HT-29 (cell line): Measurements from ENCODE around the gene AP2A1. TPM values are rescaled to one million over a fixed set of nuclear protein-coding genes. Genes with fewer than 3 reads are reported as not detected.

Source experiments
- DNase-seq: peaks from one replicate; pipeline ENCODE4 v3.0.0-alpha.2; 2015; ENCODE audit warnings: low spot score
- total RNA-seq: library from RNA; depleted of rRNA; stranded (reverse); fragments of >200 nt; shearing (Covaris generic); gene quantifications from 2 replicates; pipeline ENCODE4 v1.2.3, GENCODE V29; 2014

The AP2A1 gene
- total RNA-seq, 1 experiment from 2014 or later, result 131 TPM

- DNase-seq, result no peak
Measured at GRCh38 chr19:49792829-49793560, 26.2 kb downstream of the AP2A1 start.

GRCh38 chr19:49793561-49793840 is 26.7 kb downstream of the AP2A1 start:
- no peak for DNase-seq

GRCh38 chr19:49795615-49796014 is 28.8 kb downstream of the AP2A1 start:
- no peak for DNase-seq

- no peak for DNase-seq
Measured at GRCh38 chr19:49798574-49798973, 31.8 kb downstream of the AP2A1 start.

GRCh38 chr19:49799271-49799797 is 32.5 kb downstream of the AP2A1 start:
- no peak for DNase-seq

- no peak for DNase-seq
Measured at GRCh38 chr19:49799798-49800376, 33.1 kb downstream of the AP2A1 start.

- DNase-seq, result no peak
Measured at GRCh38 chr19:49800771-49801170, 34.0 kb downstream of the AP2A1 start.

- no peak for DNase-seq
Measured at GRCh38 chr19:49801401-49801888, 34.6 kb downstream of the AP2A1 start.

GRCh38 chr19:49801966-49802661 is 35.3 kb downstream of the AP2A1 start:
- DNase-seq, result peak; percentile 39

- no peak for DNase-seq
Measured at GRCh38 chr19:49802836-49803528, 36.2 kb downstream of the AP2A1 start.

- no peak for DNase-seq
Measured at GRCh38 chr19:49803529-49803856, 36.7 kb downstream of the AP2A1 start.

GRCh38 chr19:49805822-49806619 is 39.2 kb downstream of the AP2A1 start:
- no peak for DNase-seq

GRCh38 chr19:49806620-49806959 is 39.8 kb downstream of the AP2A1 start:
- no peak for DNase-seq

- DNase-seq, result no peak
Measured at GRCh38 chr19:49807058-49807903, 40.5 kb downstream of the AP2A1 start.

GRCh38 chr19:49807904-49808675 is 41.3 kb downstream of the AP2A1 start:
- DNase-seq, result no peak

GRCh38 chr19:49808711-49809159 is 41.9 kb downstream of the AP2A1 start:
- peak; percentile 81 for DNase-seq

GRCh38 chr19:49809160-49809940 is 42.5 kb downstream of the AP2A1 start:
- DNase-seq, result peak; percentile 48

- DNase-seq, result no peak
Measured at GRCh38 chr19:49809941-49810389, 43.2 kb downstream of the AP2A1 start.

- DNase-seq, result peak; percentile 30
Measured at GRCh38 chr19:49811328-49811727, 44.5 kb downstream of the AP2A1 start.
